ENCODE results near the gene GLI3.

The GLI3 gene

DNA sequence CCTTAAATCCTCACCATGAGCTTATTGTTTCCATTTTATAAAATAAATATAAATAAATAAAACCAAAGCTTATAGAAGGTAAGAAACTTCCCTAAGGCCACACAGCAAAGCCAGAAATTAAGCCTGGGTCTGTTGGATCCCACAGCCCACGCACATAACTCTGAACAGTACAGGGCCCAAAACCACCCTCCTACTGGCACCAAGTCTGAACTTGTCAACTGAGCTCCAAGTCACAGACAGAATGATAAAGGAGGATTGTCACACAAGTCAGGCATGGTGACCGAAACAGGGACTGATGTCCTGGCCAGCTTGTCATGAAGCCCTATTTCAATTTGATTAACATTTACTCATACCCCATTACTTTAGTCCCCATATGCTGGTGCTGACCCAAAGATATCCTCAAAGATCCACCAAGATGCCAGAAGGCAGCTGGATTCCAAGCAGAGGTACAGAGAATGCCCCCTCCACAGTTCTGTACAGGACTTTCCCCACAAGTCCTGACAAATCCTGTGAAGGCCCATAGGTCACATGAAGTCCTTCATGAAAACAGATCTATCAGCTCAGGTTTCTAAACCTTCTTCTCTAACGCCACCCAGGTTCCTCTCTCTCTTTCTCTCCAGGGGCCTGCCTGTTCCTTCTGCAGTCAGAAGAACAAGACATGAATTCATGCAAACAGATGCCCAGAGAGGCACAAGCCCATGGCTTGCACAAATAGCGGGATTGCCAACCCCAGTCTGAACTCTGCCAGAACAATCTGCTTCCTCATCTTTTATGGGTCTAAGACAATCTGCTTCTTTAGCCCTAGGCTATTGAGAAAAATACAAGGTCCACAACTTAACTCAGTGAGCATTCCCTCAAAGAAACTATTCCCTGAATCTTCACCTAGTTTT, 60.9 kb downstream of the GLI3 start:
- DNase-seq (ENCODE audit: low read depth) = no peak

DNA sequence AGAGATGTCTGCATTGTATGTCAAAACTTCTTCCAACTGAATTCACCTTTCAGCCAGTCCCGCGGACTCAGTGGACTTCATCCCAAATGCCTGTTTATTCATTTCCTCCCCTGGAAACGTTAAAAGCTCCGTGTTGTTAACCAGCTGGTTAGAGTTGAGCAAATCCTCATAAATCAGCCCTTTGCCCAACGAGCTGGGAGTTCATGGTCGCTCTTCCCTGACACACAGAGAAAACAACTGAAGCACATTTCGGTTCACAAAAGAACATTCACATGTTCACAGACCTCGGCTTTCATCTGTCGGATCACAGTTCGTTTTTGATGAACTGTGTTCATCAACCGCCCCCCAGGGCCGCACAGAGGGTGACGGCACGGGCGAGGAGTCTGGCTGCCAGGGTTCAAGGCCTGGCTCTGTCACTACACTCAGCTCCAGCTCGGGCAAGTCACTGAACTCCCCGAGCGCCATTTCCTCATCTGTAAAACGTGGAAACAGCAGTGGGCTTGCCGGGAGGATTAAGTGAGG, 62.6 kb downstream of the GLI3 start:
- no peak for DNase-seq (ENCODE audit: low read depth)

DNA sequence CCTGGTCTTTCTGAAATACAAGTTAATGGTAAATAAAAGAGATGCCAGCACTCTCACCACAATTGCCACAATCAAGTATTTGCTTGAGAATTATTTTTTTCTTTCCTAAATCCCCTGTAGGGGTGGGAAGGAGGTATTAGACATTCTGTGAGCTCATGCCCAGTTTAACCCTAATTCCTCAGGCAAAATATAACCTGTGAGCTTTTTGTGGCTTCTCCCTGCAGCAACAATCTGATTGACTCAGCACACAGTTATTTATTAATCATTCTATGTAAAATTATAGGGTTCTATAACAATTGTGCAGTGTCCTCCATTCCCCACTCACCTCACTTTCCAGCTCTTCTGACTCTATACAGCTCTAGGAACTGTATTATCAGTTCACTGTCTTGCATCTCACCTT, 66.3 kb downstream of the GLI3 start:
- DNase-seq (ENCODE audit: low read depth) = no peak

DNA sequence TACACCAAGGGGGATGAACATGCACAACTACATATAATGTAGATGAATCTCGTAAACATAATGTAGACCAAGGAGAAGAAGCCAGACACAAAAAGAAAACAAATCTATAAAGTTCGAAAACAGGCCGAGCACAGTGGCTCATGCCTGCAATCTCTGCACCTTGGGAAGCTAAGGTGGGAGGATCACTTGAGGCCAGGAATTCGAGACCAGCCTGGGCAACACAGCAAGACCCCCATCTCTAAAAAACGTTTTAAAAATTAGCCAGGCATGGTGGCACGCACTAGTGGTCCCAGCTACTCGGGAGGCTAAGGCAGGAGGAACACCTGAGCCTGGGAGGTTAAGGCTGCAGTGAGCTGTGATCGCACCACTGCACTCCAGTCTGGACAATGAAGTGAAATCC, 68.5 kb downstream of the GLI3 start:
- no peak for DNase-seq (ENCODE audit: low read depth)

DNA sequence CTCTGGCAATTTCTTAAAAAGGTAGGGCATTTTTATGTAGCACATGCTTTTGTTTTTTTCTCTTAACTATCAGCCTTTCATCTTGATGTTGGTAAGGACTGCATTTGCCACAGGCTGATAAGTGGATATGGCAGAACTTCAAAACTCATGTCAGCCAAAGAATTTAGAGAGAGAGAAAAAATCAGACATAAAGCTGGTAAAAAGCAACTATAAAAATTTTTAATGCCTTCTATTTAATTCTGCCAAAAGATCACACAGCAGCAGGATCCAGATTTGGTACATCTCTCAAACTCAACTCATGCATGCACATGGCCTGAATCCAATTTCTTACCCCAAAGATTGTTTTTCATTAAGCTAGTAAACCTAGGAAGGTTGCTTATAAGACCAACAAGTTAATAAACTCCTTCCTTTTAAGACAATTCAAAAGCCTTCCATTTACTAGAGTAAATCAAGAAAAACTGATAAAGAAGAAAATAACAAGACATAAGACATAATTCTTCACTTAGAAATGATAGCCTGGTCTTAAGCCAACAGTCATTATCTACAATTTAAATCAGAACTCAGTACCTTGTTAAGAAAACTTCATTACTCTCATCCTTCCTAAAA, 69.3 kb downstream of the GLI3 start:
- DNase-seq (ENCODE audit: low read depth) = no peak

DNA sequence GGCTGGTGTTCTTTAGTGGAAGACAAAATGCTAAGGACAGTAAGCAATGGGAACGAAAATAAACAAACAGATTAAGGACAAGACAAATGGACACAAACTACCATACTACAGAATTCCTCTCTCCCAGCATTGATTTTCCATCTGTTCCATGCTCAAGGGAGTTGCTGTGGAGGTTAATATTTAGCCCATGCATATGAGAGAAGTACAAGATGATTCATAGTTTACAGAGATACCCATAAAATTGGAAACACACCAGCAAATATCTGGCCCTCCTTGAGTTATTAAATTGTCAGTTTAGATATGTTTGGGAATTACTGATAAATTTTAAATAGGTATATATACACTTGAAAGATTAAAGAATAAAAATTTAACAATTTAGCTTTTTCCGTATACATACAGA, 69.8 kb downstream of the GLI3 start:
- DNase-seq (ENCODE audit: low read depth) = no peak

DNA sequence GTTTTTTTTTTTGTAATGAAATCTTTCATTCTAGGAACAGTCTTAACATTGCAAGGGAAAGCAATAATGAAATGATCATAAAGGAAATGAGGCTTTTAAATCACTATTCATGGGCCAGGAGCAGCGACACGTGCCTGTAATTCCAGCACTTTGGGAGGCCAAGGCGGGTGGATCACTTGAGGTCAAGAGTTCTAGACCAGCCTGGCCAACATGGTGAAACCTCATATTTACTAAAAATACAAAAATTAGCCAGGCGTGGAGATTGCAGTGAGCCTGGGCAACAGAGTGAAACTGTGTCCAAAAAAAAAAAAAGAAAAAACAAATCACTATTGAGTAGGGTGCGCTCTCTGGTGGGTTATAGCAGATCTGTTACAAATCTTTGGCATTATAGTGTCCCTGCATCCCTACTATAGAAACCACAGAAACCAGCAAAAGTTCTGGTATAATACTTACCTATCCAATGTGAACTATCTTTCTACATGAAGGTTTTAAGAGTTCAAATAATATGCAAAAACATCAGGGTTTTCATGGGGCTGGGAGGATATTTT, 72.1 kb downstream of the GLI3 start:
- DNase-seq (ENCODE audit: low read depth) = no peak

DNA sequence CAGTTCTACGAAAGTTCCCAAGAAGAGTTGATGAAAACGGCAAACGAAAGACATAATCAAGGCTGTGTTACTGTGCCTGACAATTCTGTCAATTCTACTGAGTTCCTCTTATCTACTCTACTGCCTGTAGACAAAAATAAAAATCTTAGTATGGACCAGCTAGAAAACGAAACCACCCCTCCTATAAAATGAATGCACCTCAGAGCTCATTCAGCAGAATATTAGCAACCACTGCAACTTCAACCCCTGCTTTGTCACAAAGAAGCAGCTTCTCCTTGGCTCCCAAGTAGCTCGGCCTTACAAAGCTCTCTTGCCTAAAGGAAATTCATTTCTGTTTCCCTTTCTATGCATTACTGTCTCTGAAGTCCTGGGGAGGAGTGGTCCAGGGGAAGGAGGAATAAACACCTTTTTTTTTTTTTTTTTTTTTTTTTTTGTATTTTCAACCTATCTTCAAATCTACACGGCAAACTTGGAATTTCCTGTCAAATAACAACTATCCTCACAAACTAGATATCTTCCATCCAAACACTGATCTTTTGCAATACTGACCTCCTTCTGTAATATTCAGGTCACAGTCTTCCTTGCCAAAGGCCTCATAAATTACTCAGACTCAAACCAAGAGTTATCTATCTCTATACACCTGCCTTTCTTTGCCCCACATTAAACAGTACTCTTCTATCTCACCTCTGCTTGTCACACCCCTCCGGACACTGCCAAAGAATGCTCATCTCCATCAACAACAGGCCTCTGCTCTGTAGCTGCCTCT, 74.3 kb downstream of the GLI3 start:
- DNase-seq (ENCODE audit: low read depth) = no peak

DNA sequence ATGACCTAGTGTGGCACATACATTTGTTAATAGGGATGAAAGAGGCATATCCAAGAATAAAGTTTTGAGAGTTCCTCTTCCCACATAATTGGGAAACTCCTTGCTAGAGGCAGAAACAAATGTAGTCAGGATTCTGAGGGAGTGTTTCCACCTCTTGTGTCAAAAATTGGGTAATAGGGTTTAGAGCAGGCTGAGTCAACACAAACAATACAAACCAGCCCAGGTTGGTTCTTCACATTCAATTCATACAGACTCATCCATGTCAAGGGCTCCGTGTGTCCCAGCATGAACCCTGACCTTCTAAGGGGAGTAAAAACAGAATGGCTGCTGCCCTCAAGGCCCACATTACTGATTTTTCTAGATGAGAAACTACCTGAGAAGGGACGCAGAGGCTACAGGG, 75.3 kb downstream of the GLI3 start:
- no peak for DNase-seq (ENCODE audit: low read depth)

DNA sequence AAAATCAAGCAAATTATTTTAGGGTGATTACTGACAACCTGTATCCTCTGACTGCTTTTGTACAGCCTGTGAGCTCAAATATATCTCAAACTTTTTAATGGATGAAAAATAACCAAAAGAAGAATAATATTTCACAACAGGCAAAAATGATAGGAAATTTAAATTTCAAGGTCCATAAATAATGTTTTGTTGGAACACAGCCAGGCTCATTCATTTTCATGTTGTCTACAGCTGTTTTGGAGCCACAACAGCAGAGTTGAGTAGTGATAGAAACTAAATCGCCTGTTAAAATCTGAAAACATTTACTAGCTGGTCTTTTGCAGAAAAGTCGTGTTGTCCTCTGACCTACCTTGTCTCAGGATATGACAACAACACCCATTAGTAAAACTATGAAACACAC, 75.9 kb downstream of the GLI3 start:
- no peak for DNase-seq (ENCODE audit: low read depth)

DNA sequence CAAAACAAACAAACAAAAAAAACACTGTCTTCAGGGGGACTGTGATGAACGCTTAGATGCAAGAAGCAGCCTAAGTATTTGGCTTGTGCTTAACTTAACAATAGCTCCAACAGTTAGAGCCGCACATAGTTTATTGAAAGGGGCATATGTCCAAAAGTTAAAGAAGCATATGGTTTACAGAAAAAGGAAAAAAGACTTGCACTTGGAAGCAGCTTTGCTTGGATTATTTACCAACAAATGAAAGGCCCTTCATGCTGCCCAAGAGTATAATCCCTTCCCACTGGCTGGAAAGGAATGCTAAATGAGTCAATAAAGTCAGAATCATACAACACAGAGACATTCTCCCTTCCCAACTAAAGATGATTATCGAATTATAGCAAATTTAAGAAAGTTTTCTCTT, 77.9 kb downstream of the GLI3 start:
- DNase-seq (ENCODE audit: low read depth) = no peak

DNA sequence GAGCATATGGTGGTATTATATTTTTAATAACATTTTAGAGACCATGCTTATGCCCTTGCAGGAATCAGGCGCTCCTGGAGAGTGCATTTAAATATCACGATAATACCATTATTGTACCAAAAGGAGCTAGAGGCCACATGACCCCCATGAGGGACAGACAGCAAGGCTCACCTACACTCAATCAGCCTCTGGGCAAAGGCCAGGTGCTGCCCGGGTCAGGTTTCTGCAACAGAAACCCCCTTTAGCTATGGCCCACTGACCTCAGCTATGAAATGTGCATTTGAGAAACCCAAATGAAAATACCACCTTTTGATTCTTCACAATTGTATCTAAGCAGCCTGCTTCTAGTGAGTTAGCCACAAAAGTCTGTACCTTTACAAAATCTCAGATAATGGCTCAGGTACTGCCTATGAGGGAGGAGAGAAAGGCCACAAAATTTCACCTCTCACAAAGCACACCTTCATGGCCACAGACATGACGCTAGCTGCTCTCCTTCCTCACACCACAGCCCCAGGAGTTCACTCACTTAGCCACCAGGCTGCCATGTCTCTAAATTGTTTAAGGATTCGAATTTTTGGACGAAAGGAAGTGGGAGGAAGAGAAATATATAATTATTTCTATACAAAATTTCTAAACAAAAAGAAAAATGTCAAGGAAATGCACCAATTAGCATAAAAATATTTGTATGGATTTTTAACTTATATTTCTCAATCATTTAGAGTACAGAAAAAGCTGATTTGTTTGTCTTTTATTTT, 79.9 kb downstream of the GLI3 start:
- DNase-seq (ENCODE audit: low read depth) = no peak

DNA sequence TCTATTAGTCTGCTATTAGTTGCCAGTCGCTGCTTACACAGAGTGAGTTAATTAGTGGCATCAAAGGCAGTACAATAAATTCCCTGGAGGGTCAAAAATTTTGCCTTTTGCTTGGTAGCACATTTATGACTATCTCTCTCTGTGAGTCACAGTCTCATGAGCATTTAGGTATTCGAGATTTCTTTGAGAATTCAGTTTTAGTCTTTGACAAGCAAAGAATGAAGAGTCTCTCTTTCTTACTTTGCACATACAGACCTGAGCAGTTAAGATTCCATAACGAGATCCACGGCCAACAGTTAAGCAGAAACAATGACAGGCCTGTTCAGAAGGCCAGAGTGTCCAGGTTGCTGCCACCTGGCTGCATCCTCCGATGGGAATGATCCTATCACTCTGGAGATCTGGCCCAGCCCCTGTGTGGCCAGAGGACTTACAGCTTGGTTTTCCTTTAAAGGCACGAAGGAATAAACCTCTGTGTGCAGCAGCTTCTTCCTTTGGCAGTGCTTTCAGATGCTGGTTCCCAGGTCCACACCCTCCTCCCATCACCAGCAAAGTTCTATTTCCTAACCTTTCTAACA, 80.6 kb downstream of the GLI3 start:
- no peak for DNase-seq (ENCODE audit: low read depth)

DNA sequence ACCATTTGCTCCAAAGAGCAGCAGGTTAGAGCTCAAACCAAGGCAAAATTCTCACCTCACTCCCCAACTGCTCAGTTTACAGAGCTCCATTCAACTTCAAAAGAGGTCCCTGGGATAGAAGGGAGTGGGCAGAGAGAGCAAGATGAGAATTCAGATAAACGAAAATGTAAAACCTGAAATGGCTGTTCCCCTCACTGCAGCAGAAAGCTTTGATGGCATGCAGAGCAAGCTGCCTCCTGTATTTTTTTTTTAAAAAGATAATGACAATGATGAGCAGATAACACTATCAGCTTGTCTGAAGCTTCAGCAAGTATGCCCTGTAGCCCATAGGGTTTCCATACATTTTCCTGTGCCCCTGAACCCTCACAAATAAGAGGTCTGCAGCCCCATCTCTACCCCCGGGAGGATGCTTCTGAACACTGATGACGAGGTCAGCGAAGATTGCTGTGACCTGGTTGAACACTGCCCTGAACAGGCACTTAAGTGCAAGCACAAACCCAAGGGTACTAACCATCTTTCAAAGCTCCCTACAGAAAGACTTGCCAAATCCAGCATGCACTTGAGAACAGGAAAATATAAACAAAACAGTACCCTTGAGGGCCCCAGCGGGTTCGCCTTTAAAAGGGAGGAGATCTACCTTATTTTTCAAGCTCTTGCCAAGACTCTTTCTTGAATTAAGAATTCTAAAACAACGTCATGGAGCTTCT, 81.3 kb downstream of the GLI3 start:
- no peak for DNase-seq (ENCODE audit: low read depth)

DNA sequence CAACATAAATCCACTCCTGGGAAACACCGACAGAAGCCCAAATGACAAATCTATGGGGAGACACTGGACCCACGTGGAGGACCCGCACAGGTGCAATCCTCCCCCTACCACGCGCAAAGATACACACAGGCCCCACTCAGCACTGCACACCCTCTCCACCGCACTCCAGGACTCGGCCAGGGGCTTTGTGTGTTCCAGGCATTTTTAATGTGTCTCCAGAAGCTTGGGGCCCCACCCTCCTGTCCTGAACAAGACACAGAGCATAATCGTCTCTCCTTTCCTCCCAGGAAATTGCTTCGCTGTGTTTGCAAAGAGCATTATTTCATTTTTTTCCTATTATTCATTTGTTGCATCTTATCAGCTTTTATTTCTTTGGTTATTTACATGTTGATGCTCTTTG, 82.8 kb downstream of the GLI3 start:
- no peak for DNase-seq (ENCODE audit: low read depth)

DNA sequence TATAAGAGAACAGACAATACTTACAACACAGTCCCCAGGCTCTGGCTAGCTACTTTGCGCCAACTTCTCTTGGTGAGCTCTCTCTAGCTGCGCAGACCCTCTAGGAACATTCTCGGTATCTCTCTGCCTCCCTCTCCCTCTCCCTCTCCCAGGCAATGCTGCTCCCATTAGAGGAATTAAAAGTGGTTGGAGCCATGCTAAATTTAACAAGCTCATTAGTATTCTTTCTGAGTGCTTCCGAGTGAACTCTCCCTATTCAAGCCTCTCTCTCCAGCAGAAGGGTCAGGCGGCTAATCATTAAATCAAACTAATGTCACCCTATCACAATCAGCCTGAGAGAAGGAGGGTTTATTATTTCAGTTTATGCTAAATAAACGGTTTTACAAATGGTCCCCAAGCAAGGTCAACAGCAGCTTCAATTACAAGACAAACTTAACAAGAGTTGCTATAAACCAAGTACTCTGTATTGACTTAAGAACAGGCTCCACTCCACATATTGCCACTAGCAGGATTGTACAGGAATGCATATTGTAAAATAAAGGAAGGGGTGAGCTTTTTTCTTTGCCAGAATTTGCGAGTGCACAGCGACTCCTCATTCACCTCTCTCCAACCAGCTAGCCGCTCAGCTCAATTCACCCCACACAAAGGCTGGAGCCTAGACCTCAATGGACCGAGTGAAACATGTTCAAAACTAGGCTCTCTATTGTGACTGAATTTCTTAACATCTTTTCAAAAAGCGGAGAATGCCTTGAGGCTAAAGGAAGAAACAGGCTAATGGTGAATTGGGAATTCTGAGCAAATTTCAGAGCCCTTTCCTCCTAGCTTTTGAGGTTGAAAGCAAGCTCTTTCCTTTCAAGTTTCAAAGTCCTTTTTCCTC, 84.4 kb downstream of the GLI3 start:
- no peak for DNase-seq (ENCODE audit: low read depth)

DNA sequence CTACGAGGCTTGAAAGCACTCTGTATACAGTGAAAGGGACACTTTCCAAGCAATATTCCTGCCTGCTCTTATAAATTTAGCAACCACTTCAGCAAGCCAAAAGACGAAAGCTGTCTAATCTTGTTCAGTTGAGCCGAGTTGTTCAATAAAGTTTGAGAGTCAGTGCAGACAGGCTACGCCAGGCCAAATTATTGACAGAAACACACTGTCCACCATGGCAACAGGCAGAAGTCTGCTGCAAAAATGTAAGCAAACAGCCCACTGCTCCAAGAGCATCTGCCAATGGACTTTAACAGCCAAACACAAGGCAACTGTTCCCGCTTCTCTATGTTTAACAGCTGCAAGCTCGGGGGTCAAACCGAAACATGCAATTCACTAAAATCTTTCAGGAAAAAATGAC, 85.7 kb downstream of the GLI3 start:
- DNase-seq (ENCODE audit: low read depth) = no peak

DNA sequence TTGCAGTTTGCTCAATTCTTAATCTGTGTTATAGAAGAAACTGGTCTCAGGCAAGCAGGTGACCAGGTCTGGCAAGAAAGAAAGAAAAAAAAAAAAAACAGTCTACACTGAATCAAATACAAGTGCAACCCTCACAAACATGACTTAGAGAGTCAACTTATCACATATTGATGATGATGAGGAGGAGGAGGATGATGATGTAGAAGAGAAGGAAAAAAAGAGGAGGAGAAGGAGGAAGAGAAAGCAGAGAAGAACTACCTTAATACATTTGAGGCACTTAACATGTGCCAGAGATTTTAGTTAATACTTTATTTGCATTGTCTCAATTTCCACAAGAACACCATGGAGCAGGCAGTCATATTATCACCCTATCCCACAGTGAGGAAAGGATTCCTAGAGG, 91.5 kb downstream of the GLI3 start:
- no peak for DNase-seq (ENCODE audit: low read depth)

DNA sequence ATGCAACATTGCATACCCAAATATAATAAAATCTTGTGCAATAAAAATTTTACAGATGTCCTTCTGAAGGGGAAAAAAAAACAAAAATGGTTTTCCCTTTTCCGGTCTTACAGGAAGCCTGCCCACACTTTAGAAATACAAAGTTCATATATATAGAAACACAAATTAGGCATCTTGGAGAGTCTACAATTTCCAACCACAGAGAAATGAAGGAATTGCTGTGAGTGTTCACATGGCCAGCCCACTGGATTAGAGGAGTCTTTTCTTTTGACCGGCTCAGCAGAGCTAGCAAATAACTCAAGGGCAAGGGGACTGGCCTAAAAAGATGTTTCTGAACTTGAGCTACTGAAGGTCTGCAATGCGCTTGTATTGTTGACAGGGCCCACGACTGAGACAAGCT, 92.4 kb downstream of the GLI3 start:
- DNase-seq (ENCODE audit: low read depth) = no peak

Measured in T follicular helper cell (primary cell).